ENCODE measurements around the gene SHISA6. TPM values are rescaled to one million over a fixed set of nuclear protein-coding genes. Genes with fewer than 3 reads are reported as not detected.

Gene SHISA6
- total and polyA plus RNA-seq, 4 donors: not detected

DNA sequence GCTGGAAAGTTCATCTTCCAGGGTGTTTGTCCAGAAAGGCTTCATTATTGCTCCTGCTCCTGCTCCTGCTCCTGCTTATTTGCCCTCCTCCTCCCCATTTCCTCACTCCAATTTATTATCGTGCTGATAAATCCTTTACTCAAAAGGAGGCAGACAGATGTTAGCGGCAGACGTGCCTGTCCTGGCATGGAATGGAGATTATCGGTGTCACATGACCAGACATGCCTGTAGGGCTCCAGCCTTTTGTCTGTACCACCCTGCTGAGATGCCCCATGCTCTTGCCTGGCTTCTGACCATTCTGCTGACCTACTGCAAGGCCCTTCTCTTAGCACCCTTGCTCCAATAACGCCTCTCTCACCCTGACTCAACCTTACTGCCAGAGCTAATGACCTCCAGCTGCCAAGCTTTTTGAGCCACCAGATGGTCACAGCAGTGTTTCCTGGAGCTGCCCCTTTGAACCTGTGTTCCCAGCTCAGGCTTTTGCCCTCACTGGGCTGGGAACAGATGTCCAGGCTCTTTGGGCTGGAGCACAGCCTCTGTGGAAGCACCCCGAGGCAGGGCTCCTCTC, 370.1 kb downstream of the SHISA6 start:
- Histone ChIP-seq H3K27ac (ENCODE audit: low read depth in 1 of 2, low read length in 2 of 2) (no peak overlapping the region), H3K36me3 (ENCODE audit: control insufficient read depth in 4 of 4, insufficient read depth in 3 of 4, low read depth in 1 of 4, low read length in 3 of 4) (no peaks in the 10 kb centered on the region), H3K4me3 (ENCODE audit: low read depth in 1 of 3, low read length in 3 of 3) (no peak overlapping the region), H3K4me1 (ENCODE audit: control insufficient read depth in 4 of 4, insufficient read depth in 4 of 4, low read length in 3 of 4) (peaks cover 4 to 14% (median 12%) of the 10 kb centered on the region in 4 donors), H3K9me3 (ENCODE audit: control insufficient read depth in 4 of 4, low read length in 3 of 4) (no peaks in the 10 kb centered on the region), H3K9ac (ENCODE audit: low read depth in 1 of 2, low read length in 2 of 2) (no peak overlapping the region), H3K27me3 (ENCODE audit: control insufficient read depth in 4 of 4, insufficient read depth in 4 of 4, low read length in 3 of 4) (no peaks in the 10 kb centered on the region)
- 63% methylated on average over 6 of the region's 6 CpGs for WGBS
- no peak for TF ChIP-seq GABPA (IDR thresholded peaks at IDR 0.05 in 1 of 2, conservative IDR thresholded peaks at IDR 0.05 in 1 of 2)
- TF ChIP-seq ZBTB33 (IDR thresholded peaks at IDR 0.05): no peak
- no peak for TF ChIP-seq RAD21 (IDR thresholded peaks at IDR 0.05)
- no peak for TF ChIP-seq TAF1 (conservative IDR thresholded peaks at IDR 0.05)
- no peak for TF ChIP-seq FOXA2 (IDR thresholded peaks at IDR 0.05)
- TF ChIP-seq MAX (IDR thresholded peaks at IDR 0.05): no peak
- TF ChIP-seq, protein P1, sequence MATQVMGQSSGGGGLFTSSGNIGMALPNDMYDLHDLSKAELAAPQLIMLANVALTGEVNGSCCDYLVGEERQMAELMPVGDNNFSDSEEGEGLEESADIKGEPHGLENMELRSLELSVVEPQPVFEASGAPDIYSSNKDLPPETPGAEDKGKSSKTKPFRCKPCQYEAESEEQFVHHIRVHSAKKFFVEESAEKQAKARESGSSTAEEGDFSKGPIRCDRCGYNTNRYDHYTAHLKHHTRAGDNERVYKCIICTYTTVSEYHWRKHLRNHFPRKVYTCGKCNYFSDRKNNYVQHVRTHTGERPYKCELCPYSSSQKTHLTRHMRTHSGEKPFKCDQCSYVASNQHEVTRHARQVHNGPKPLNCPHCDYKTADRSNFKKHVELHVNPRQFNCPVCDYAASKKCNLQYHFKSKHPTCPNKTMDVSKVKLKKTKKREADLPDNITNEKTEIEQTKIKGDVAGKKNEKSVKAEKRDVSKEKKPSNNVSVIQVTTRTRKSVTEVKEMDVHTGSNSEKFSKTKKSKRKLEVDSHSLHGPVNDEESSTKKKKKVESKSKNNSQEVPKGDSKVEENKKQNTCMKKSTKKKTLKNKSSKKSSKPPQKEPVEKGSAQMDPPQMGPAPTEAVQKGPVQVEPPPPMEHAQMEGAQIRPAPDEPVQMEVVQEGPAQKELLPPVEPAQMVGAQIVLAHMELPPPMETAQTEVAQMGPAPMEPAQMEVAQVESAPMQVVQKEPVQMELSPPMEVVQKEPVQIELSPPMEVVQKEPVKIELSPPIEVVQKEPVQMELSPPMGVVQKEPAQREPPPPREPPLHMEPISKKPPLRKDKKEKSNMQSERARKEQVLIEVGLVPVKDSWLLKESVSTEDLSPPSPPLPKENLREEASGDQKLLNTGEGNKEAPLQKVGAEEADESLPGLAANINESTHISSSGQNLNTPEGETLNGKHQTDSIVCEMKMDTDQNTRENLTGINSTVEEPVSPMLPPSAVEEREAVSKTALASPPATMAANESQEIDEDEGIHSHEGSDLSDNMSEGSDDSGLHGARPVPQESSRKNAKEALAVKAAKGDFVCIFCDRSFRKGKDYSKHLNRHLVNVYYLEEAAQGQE (IDR thresholded peaks at IDR 0.05): no peak
- TF ChIP-seq YY1 (IDR thresholded peaks at IDR 0.05): no peak
- no peak for DNase-seq (ENCODE audit: low spot score)

- Histone ChIP-seq H3K4me3 (ENCODE audit: low read depth in 1 of 3, low read length in 3 of 3) (no peak overlapping the region), H3K27me3 (ENCODE audit: control insufficient read depth in 4 of 4, insufficient read depth in 4 of 4, low read length in 3 of 4) (no peaks in the 10 kb centered on the region), H3K27ac (ENCODE audit: low read depth in 1 of 2, low read length in 2 of 2) (no peak overlapping the region), H3K9me3 (ENCODE audit: control insufficient read depth in 4 of 4, low read length in 3 of 4) (no peaks in the 10 kb centered on the region), H3K4me1 (ENCODE audit: control insufficient read depth in 4 of 4, insufficient read depth in 4 of 4, low read length in 3 of 4) (peaks cover 3 to 11% (median 10%) of the 10 kb centered on the region in 4 donors), H3K36me3 (ENCODE audit: control insufficient read depth in 4 of 4, insufficient read depth in 3 of 4, low read depth in 1 of 4, low read length in 3 of 4) (no peaks in the 10 kb centered on the region), H3K9ac (ENCODE audit: low read depth in 1 of 2, low read length in 2 of 2) (no peak overlapping the region)
- no peak for DNase-seq (ENCODE audit: low spot score)
- TF ChIP-seq SP1 (IDR thresholded peaks at IDR 0.05): no peak
- WGBS: 49% methylated on average over 2 of the region's 2 CpGs
Observed at GRCh38 chr17:11612956-11613355, 371.9 kb downstream of the SHISA6 start.

Measured in liver (tissue), 9 donors.